GM12872 (cell line): ENCODE results near the gene RNF123.

Source experiments
- CTCF ChIP-seq: IDR thresholded peaks from 3 replicates; pipeline ENCODE4 v1.5.1; 2011; ENCODE audit warnings: low read depth, mild to moderate bottlenecking, low read length, moderate library complexity; ENCODE audit not compliant: insufficient read depth

Gene RNF123

GRCh38 chr3:49721896-49722781 is 32.8 kb downstream of the RNF123 start:
- no peak for TF ChIP-seq CTCF

- TF ChIP-seq CTCF = no peak
Measured at GRCh38 chr3:49722896-49723295, 33.5 kb downstream of the RNF123 start.

GRCh38 chr3:49723296-49723627 is 33.9 kb downstream of the RNF123 start:
- no peak for TF ChIP-seq CTCF

GRCh38 chr3:49723628-49724551 is 34.5 kb downstream of the RNF123 start, which contains the start of gene GMPPB:
GMPPB (minus strand) TSS chr3:49723951; CDS start chr3:49723726, 225 bp downstream.
- no peak for TF ChIP-seq CTCF

- no peak for TF ChIP-seq CTCF
Measured at GRCh38 chr3:49724586-49724985, 35.2 kb downstream of the RNF123 start.

- TF ChIP-seq CTCF = no peak
Measured at GRCh38 chr3:49725906-49726681, 36.7 kb downstream of the RNF123 start.
